CD14-positive monocyte (primary cell): ENCODE measurements around the gene OR51B4. TPM values are rescaled to one million over a fixed set of nuclear protein-coding genes. Genes with fewer than 3 reads are reported as not detected.
"Not testable (repeated sequence)": the region's sequence is repeated elsewhere in the genome, so short reads cannot be mapped to it uniquely, and the experiment has no call there.

Experiments used
- DNase-seq, 3 donors: peaks; one replicate each; pipeline ENCODE4 v3.0.0-alpha.2; 2011 to 2022
- H2AFZ ChIP-seq: 2 replicates; pipeline ENCODE4 v1.6.0; 2012; ENCODE audit warnings: mild to moderate bottlenecking, low read depth, low read length, inconsistent platforms; ENCODE audit not compliant: insufficient read depth, poor library complexity, severe bottlenecking
- H3K27ac ChIP-seq, 2 donors: 1 replicate in 1 of 2; 2 replicates in 1 of 2; pipeline ENCODE4 v1.5.1; 2012 to 2013; ENCODE audit warnings: low read length in 2 of 2, control low read depth in 1 of 2, inconsistent platforms in 1 of 2, low read depth in 1 of 2, mild to moderate bottlenecking in 1 of 2
- H3K27me3 ChIP-seq, 2 donors: one replicate each; pipeline versions ENCODE4 v1.6.0 to v1.6.1; 2011 to 2013; ENCODE audit warnings: low read length in 2 of 2; ENCODE audit not compliant: control insufficient read depth in 2 of 2, insufficient read depth in 2 of 2
- H3K36me3 ChIP-seq, 2 donors: replicated peaks in 1 of 2; 1 replicate in 1 of 2; 2 replicates in 1 of 2; pipeline versions ENCODE4 v1.5.1 to v1.6.1; 2012 to 2013; ENCODE audit warnings: low read length in 2 of 2, control low read depth in 1 of 2, inconsistent platforms in 1 of 2, mild to moderate bottlenecking in 1 of 2; ENCODE audit not compliant: insufficient read depth in 2 of 2, control insufficient read depth in 1 of 2
- H3K4me1 ChIP-seq, 2 donors: 1 replicate in 1 of 2; 2 replicates in 1 of 2; pipeline versions ENCODE4 v1.5.1 to v1.6.1; 2012 to 2013; ENCODE audit warnings: low read length in 2 of 2, control low read depth in 1 of 2, inconsistent platforms in 1 of 2, mild to moderate bottlenecking in 1 of 2, moderate library complexity in 1 of 2; ENCODE audit not compliant: insufficient read depth in 2 of 2, control insufficient read depth in 1 of 2
- H3K4me2 ChIP-seq: replicated peaks from 2 replicates; pipeline ENCODE3; 2012; ENCODE audit warnings: low read length, moderate library complexity, mild to moderate bottlenecking; ENCODE audit not compliant: poor library complexity, severe bottlenecking; ENCODE audit errors: extremely low read depth
- H3K4me3 ChIP-seq, 3 experiments: fragments of 200-600 bp in 1 of 3; sonication (generic) in 1 of 3; replicated peaks in 1 of 3; 1 replicate in 2 of 3; 2 replicates in 1 of 3; pipeline ENCODE4 v1.5.1; 2011 to 2013; ENCODE audit warnings: low read length in 3 of 3, mild to moderate bottlenecking in 3 of 3, control low read depth in 2 of 3, low read depth in 2 of 3, inconsistent platforms in 1 of 3, moderate library complexity in 1 of 3
- H3K79me2 ChIP-seq: 2 replicates; pipeline ENCODE4 v1.6.0; 2012; ENCODE audit warnings: mild to moderate bottlenecking, control low read depth, inconsistent platforms, low read length, moderate library complexity; ENCODE audit not compliant: insufficient read depth
- H3K9ac ChIP-seq: 2 replicates; pipeline ENCODE4 v1.6.0; 2017; ENCODE audit warnings: low read length, mild to moderate bottlenecking; ENCODE audit not compliant: insufficient read depth, poor library complexity, severe bottlenecking
- H3K9me3 ChIP-seq, 2 donors: replicated peaks in 1 of 2; 1 replicate in 1 of 2; 2 replicates in 1 of 2; pipeline versions ENCODE4 v1.5.1 to v1.6.1; 2012 to 2013; ENCODE audit warnings: low read length in 2 of 2, control low read depth in 1 of 2; ENCODE audit not compliant: control insufficient read depth in 1 of 2, insufficient read depth in 1 of 2
- H4K20me1 ChIP-seq: 2 replicates; pipeline ENCODE4 v1.6.0; 2012; ENCODE audit warnings: mild to moderate bottlenecking, low read length, control low read depth, moderate library complexity; ENCODE audit not compliant: insufficient read depth
- H3K27ac Mint-ChIP-seq, 7 donors: one replicate each; pipeline ENCODE4 v1.8.0; 2020; ENCODE audit warnings: mild to moderate bottlenecking in 7 of 7, mixed read lengths in 7 of 7, moderate library complexity in 6 of 7, inconsistent platforms in 2 of 7
- H3K27me3 Mint-ChIP-seq, 3 donors: one replicate each; pipeline ENCODE4 v1.8.0; 2021 to 2022; ENCODE audit warnings: low read depth in 3 of 3, mild to moderate bottlenecking in 3 of 3, mixed read lengths in 3 of 3, moderate library complexity in 3 of 3, inconsistent platforms in 1 of 3
- H3K36me3 Mint-ChIP-seq, 2 donors: one replicate each; pipeline ENCODE4 v1.8.0; 2020; ENCODE audit warnings: mixed read lengths in 2 of 2, inconsistent platforms in 1 of 2, mild to moderate bottlenecking in 1 of 2
- H3K4me1 Mint-ChIP-seq: one replicate; pipeline ENCODE4 v1.8.0; 2020; ENCODE audit warnings: mild to moderate bottlenecking, mixed read lengths
- H3K4me3 Mint-ChIP-seq, 2 donors: one replicate each; pipeline ENCODE4 v1.8.0; 2020; ENCODE audit warnings: mild to moderate bottlenecking in 2 of 2, mixed read lengths in 2 of 2, moderate library complexity in 1 of 2
- H3K9me3 Mint-ChIP-seq, 7 donors: one replicate each; pipeline ENCODE4 v1.8.0; 2020 to 2022; ENCODE audit warnings: mixed read lengths in 7 of 7, mild to moderate bottlenecking in 6 of 7, moderate library complexity in 6 of 7, inconsistent platforms in 2 of 7
- WGBS: methylation state at CpG from one replicate; pipeline ENCODE4 v1.1.5; 2013; ENCODE audit warnings: missing lambda C conversion rate; ENCODE audit not compliant: insufficient coverage; 5-methylcytosine and 5-hydroxymethylcytosine counted together
- intact Hi-C, 2 donors: fragments of 100-400 bp; cut with micrococcal nuclease; formaldehyde crosslinking; loops; one replicate each; pipeline versions ENCODE4 v1.15.0 to v1.15.1; 2023
- polyA plus RNA-seq, 3 donors: library from polyadenylated mRNA; depleted of rRNA in 1 of 3; unstranded in 2 of 3; stranded (reverse) in 1 of 3; fragments of 300-500 nt in 2 of 3; fragments of >200 nt in 1 of 3; fragmentation: Illumina TruSeq in 2 of 3; gene quantifications; 1 replicate in 2 of 3; 2 replicates in 1 of 3; pipeline ENCODE4 v1.2.3, GENCODE V29; 2012 to 2021
- TF ChIP-seq, protein P1 (sequence below): fragments of 200-600 bp; IDR thresholded peaks from one replicate; pipeline ENCODE4 v1.8.0; 2022; ENCODE audit warnings: antibody characterized with exemption, mild to moderate bottlenecking

Gene OR51B4
- polyA plus RNA-seq, 3 donors = not detected

DNA sequence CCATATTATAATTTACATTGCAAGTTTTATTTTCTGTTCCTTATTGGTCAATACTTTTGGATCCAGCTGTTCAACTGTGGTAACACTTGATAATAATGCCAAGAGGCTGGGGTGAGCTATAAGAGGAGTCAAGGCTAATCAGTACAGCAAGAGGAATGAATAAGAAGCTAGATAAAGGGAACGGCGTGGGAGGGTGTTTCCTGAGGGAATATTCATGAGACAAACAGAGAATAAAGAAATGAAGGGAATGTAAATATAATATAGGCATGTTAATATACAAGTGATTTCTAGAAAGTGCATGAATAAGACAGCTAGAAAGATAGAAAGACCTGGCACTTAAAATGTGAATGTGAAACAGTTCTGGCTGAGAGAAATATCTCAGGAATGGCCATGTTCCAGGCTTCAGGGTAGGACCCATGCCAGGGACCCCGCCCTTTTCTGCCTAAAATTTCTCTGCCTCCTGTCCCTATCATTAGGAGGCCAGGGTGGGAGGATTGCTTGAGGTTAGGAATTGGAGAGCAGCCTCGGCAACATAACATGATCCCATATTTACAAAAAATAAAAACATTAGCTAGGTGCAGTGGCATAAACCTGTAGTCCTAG lies 3.9 kb downstream of the OR51B4 start:
- intact Hi-C loops = no loop called here
- TF ChIP-seq, protein P1, sequence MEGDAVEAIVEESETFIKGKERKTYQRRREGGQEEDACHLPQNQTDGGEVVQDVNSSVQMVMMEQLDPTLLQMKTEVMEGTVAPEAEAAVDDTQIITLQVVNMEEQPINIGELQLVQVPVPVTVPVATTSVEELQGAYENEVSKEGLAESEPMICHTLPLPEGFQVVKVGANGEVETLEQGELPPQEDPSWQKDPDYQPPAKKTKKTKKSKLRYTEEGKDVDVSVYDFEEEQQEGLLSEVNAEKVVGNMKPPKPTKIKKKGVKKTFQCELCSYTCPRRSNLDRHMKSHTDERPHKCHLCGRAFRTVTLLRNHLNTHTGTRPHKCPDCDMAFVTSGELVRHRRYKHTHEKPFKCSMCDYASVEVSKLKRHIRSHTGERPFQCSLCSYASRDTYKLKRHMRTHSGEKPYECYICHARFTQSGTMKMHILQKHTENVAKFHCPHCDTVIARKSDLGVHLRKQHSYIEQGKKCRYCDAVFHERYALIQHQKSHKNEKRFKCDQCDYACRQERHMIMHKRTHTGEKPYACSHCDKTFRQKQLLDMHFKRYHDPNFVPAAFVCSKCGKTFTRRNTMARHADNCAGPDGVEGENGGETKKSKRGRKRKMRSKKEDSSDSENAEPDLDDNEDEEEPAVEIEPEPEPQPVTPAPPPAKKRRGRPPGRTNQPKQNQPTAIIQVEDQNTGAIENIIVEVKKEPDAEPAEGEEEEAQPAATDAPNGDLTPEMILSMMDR = no peak
- Mint-ChIP-seq H3K4me3 (no peak overlapping the region), H3K27ac (no peak overlapping the region), H3K9me3 (peaks cover 0 to 5% (median 0%) of the 10 kb centered on the region in 7 donors), H3K27me3 (peaks cover 0 to 4% (median 0%) of the 10 kb centered on the region in 3 donors), H3K4me1 (no peaks in the 10 kb centered on the region), H3K36me3 (no peaks in the 10 kb centered on the region)
- 85% methylated on average over 2 of the region's 4 CpGs for WGBS
- Histone ChIP-seq H3K9ac (no peak overlapping the region), H3K27me3 (no peaks in the 10 kb centered on the region), H4K20me1 (no peaks in the 10 kb centered on the region), H3K4me3 (no peak overlapping the region), H3K27ac (no peak overlapping the region), H3K4me2 (no peak overlapping the region), H3K36me3 (no peaks in the 10 kb centered on the region), H3K79me2 (no peaks in the 10 kb centered on the region), H2AFZ (no peak overlapping the region), H3K4me1 (no peaks in the 10 kb centered on the region), H3K9me3 (no peaks in the 10 kb centered on the region)
- no peak for DNase-seq

DNA sequence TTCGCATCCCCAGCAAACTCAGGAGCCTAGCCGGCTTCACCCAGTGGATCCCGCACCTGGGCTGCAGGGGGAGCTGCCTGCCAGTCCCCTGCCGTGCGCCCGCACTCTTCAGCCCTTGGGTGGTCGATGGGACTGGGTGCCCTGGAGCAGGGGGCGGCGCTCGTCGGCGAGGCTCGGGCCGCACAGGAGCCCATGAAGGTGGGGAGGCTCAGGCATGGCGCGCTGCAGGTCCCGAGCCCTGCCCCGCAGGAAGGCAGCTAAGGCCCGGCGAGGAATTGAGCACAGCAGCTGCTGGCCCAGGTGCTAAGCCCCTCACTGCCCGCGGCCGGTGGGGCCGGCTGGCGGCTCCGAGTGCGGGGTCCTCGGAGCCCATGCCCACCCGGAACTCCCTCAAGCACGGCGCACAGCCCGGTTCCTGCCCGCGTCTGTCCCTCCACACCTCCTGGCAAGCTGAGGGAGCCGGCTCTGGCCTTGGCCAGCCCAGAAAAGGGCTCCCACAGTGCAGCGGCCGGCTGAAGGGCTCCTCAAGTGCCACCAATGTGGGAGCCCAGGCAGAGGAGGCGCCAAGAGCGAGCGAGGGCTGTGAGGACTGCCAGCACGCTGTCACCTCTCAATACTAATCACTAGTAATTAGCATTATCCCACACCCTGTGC lies 7.3 kb downstream of the OR51B4 start:
- H3K9me3 Mint-ChIP-seq, H3K4me1 Mint-ChIP-seq, H3K36me3 Mint-ChIP-seq, H3K4me3 ChIP-seq, DNase-seq, H3K4me2 ChIP-seq, intact Hi-C loops, H3K36me3 ChIP-seq, H3K27me3 ChIP-seq, H3K4me3 Mint-ChIP-seq, H3K9ac ChIP-seq, H4K20me1 ChIP-seq, H3K79me2 ChIP-seq, H2AFZ ChIP-seq, H3K27ac ChIP-seq, H3K27me3 Mint-ChIP-seq, H3K9me3 ChIP-seq, H3K4me1 ChIP-seq, H3K27ac Mint-ChIP-seq: not testable (repeated sequence)
- 96% methylated on average over 34 of the region's 41 CpGs for WGBS
